CD4-positive, alpha-beta T cell treated with Interleukin-6 at 100 ng/mL for 8 hours (primary cell): ENCODE results near the gene CPE.
"Not testable (repeated sequence)": the region's sequence is repeated elsewhere in the genome, so short reads cannot be mapped to it uniquely, and the experiment has no call there.

Source experiments
- DNase-seq: peaks from one replicate; pipeline ENCODE4 v3.0.0-alpha.2; 2020; ENCODE audit warnings: mixed read lengths, low spot score

The CPE gene

DNA sequence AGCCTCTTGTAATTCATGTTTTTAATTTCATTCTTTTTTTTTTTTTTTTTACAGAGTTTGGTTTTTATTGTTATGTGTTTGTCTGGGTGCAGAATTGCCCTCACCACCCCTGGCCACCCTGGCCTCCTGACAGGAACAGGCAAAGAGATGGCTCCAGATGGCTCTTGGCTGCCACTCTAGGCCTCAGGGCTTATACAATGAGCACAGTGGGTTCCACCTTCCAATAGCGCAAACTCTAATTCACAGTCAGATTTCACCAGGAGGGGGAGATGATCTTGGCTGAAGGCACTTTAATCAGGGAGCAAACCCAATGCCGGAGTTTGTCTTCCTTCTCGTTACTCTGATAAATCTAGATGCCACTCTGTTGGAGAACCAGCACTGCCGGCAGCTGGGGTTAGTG is 24.8 kb downstream of the CPE start:
- DNase-seq = no peak

DNA sequence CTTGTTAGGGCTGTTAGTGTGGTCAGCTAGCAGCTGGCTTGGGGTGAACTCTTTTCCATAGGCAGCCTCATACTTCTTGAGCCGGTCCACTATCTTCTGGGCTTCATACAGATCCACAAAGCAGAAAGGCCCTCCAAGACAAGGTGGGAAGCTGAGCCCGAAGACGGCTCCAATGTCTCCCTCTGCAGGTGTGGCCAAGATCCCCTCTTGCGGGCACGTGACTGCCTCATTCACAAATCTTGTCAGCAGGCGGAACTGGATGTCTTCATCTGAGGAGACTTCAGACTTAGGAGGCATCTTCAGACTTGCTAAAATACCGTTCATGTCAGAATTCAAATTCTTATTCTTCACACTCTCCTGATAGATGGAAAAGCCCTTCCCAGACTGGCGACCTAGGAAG is 25.3 kb downstream of the CPE start:
- no peak for DNase-seq

- no peak for DNase-seq
Observed at GRCh38 chr4:165404696-165405095, 25.9 kb downstream of the CPE start.

- no peak for DNase-seq
Observed at GRCh38 chr4:165410214-165410613, 31.4 kb downstream of the CPE start.

DNA sequence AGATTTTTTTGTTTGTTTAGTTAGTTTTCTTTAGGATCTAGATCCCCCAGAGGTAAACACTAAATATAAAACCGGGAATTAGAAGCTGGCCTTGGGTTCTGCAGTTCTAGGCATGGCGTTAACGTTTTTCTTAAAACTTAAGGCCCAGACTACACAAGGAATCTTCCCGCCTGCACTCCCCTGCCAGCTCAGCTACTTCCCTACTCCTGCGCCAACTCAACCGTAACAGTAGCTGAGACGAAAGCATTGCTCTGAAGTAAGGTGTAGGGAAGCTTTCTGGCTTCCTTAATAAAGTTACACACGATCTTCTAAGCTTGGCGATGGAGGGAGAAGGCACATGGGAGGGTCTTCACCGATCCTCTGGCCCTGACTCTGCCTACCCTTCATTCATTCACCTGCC is 37.1 kb downstream of the CPE start:
- DNase-seq = no peak

DNA sequence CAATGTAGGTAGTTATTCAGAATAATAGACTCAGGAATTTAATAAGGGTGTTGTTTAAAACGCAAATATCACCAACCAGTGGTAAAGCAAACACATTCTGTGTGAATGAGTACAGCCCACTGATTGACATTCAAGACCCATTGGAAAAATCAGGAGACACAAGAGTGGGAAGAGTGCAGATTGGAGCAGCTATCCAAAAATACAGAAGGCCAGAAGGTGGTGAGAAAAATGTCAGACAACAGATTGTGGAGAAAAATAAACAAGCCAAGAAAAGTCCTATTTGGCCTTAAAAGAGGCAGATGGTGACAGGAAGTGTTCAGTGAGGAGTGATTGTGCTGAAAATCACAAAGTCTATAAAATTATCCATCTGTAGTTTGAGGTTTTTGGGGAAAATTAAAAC is 39.3 kb downstream of the CPE start:
- DNase-seq = no peak

DNA sequence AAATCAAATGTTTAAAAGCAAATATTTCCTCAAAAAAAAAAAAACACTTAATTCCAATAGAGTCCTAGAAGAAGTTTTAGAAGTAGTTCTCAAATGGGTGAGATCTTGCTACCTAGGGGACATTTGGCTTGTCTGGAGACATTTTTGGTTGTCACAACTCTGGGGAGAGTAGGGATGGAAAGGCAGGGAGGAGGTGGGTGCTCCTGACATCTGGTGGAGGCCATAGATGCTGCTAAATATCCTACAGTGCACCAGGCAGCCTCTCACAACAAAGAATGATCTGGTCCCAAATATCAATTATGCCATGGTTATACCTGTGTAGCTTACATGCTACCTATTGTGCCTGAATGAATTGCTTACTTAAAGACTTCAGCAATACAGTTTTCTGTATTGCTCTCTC is 46.8 kb downstream of the CPE start:
- DNase-seq = no peak

- DNase-seq = no peak
Observed at GRCh38 chr4:165426331-165426730, 47.5 kb downstream of the CPE start.

GRCh38 chr4:165426823-165427222 is 48.0 kb downstream of the CPE start:
- no peak for DNase-seq

- DNase-seq = no peak
Observed at GRCh38 chr4:165428957-165429356, 50.1 kb downstream of the CPE start.

- no peak for DNase-seq
Observed at GRCh38 chr4:165433529-165433928, 54.7 kb downstream of the CPE start.

DNA sequence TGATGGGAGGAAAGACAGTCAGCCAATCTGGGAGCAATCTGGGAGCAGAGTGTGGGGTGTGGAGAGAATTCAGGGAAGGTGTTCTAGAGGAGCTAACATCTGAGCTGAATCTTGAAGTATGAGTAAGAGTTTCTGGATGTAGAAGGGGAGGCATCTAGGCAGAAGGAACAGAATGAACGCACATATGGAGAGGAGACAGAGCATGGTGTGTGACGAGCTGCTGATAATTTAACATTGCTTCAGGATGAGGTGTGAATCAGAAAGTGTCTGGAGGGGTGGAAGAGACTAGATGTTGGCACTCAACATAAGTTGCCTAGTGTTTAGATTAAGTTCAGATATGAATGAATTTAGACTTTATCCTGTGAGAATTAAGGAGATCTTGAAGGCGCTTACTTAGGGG is 58.9 kb downstream of the CPE start:
- DNase-seq = no peak

DNA sequence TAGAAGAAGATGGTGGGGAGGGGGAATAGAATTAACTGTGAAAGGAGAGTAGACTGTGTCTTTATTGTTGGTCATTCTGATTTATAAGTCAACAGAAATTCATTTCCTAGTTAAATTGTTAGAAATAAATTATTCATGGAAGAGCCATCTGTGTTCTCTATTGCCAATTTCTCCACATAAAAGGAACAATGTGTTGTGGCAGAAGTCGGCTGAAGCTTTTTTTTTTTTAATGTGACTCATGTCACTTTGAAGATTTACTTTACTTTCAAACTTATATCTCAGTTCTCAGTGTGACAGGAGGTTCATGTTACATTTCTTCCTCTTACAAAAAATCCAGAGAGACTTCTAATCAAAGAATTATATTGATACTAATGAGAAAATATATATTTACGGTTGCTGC is 60.5 kb downstream of the CPE start:
- no peak for DNase-seq

GRCh38 chr4:165439981-165440380 is 61.2 kb downstream of the CPE start:
- DNase-seq = no peak

DNA sequence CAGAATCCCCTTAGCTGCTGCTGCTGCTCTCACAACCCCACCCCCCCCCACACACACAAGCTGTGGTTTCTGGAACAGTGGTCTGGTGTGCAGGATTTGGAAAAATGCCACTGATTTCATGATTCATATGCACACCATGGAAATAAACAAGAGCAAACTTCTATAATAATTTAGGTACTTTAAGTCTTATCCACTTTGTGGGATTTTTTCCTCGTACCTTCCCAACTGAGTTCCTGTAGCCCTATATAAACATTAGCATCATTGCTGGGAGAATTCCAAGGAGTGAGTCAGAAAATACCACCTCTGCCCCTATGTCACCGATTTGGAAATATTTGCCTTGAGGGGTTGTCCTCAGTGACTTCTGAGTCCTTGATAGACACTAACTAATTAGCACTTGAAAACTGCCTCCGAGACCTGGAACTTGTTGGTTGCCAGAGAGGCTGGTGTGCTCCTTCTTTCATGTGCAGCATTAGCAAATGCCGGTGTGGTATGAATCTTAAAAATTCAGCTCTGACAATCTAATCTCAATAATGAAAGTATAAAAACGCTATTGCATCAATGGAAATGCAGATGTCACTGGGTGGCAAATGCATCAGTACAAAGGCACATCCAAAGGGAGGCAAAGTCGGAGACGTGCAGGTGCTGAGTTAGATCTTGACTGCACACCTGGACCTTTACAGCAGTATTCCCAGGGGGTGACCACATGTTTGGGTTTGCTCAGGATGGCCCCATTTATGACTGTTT is 61.8 kb downstream of the CPE start:
- DNase-seq = no peak

GRCh38 chr4:165443276-165443675 is 64.5 kb downstream of the CPE start:
- DNase-seq = no peak

DNA sequence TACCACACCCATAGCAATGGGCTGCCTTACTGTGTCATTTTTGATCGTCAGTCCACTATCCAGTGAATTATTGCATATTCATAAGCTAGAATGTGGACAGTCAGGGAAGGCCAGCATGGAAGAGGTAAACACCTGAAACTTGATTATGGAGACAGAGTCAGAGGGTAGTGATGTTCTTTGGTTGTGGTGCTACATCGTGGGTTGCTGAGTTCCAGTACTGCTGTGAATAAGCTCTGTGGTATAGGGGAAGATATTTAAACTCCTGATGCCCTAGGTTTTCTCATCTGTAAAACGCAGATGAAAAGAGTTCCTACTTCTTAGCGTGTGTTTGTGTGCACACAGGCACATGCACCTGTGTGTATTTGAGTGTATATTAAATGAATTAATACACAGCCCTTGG is 69.9 kb downstream of the CPE start:
- no peak for DNase-seq

GRCh38 chr4:165449333-165449732 is 70.5 kb downstream of the CPE start:
- no peak for DNase-seq

DNA sequence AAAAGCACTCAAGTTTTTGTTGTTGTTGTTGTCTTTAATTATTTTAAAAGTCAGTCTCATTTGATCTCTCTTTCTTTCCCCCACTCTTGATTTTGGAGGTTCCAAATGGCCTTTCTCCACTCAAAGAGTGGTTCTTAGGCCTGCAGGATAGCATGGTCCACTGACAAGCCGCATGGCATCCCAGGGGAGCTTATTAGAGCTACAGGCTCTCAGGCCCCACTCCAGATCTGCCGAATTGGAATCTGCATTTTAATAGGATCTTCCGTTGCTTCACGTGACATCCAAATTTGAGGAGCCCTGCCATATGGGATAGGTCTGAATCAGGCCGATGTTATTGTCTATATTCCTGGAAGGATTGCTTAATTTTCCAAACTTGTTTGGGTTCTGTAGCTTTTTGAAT is 72.1 kb downstream of the CPE start:
- no peak for DNase-seq

DNA sequence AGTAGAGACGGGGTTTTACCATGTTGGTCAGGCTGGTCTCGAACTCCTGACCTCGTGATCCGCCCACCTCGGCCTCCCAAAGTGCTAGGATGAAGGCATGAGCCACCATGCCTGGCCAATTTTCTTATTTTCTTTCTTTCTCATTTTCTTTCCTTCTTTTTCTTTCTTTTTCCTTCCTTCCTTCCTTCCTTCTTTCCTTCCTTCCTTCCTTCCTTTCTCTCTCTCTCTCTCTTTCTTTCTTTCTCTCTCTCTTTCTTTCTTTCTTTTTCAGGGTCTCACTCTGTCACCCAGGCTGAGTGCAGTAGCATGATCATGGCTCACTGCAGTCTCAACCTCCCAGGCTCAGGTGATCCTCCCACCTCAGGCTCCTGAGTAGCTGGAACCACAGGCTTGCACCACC is 74.3 kb downstream of the CPE start:
- not testable (repeated sequence) for DNase-seq

DNA sequence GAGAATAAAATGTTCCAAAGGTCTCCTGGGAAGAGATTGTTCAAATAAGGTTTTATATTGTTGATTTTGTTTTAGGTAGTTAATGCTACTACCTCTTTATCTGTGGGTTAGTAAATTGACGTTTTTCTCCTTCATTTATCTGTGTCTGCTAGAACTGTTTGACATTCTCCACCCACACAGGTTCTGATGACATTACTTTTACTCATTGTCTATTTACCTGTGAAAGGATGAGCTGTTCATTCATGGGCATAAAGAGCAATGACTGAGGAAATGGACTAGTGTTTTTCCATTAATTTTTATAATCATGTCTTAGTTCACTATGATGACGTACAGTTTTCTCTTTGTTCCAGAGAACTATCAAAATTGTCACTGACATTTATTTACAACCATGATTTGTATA is 75.6 kb downstream of the CPE start:
- no peak for DNase-seq

DNA sequence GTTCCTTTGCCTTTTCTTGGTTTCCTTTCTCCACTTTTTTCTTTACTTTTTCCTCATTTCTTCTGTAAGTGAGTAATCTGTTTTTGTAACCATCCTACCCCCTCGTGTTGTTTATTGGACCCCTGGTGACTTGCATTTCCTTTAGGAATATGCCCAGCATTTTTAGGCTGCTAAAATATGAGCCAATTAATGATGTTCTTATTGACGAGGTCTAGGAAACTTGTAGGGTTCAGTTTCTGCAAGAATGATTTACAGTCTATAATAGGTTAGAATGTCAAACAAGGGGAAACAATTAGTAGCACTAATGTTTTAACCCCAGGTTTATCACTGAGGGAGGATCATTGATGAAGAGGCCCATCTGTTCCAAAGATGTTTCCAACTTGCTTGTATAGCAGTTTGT is 79.0 kb downstream of the CPE start:
- no peak for DNase-seq

- no peak for DNase-seq
Observed at GRCh38 chr4:165458471-165458870, 79.7 kb downstream of the CPE start.

DNA sequence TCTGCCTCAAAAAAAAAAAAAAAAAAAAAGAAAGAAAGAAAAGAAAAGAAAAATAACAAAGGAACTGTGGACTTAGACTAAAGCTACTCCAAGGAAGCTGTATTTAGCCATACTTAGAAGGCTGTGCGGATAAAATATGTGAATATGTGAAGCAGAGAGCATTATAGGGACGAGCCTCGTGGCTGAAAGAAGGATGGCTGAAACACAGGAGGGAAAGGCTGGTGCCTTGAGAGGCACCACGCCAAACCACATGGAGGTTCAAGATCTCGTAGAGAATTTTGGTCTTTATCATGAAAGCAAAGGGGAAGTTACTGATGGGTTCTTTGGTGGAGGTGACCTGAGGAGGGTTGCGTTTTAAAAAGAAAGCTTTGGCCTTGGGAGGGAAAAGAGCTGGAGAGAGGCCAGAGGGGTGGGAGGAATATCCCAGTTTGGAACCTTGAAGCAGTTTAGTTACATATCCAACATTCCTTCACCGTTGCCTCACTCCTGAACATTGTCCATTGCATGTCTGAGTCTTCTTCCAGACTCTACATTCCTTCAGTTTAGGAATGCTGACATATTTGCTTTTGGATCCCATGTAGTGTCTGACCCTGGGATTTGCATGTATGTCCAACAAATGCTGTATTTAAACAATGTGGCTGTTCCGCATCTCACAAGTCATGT is 82.5 kb downstream of the CPE start:
- no peak for DNase-seq
